Testis (tissue), 2 donors: ENCODE data around the gene CDK10.

Source experiments
- CTCF ChIP-seq, 3 experiments: fragments of 450-650 bp in 2 of 3; fragments of 200-600 bp in 1 of 3; sonication (generic) in 1 of 3; IDR thresholded peaks; one replicate each; pipeline ENCODE4 v1.5.1; 2016 to 2019; ENCODE audit warnings: antibody characterized with exemption in 3 of 3, mild to moderate bottlenecking in 2 of 3, moderate library complexity in 1 of 3
- POLR2A ChIP-seq: fragments of 450-650 bp; IDR thresholded peaks from one replicate; pipeline ENCODE4 v1.6.1; 2017; ENCODE audit warnings: antibody characterized with exemption, mild to moderate bottlenecking, moderate library complexity

GRCh38 chr16:89720813-89721545, 34.5 kb downstream of the CDK10 start, which contains the start of the genes VPS9D1 and ZNF276:
- no peak for TF ChIP-seq CTCF (IDR thresholded peaks at IDR 0.05)
- TF ChIP-seq POLR2A: no peak
